GM12892 (cell line): ENCODE measurements around the gene F2RL2.

Experiments
- POLR2A ChIP-seq: IDR thresholded peaks from 2 replicates; pipeline ENCODE4 v1.6.1; 2011; ENCODE audit warnings: low read depth, low read length, control low read depth
- POLR2AphosphoS5 ChIP-seq: IDR thresholded peaks from 2 replicates; pipeline ENCODE4 v1.6.1; 2011; ENCODE audit warnings: low read depth, low read length, control low read depth

DNA sequence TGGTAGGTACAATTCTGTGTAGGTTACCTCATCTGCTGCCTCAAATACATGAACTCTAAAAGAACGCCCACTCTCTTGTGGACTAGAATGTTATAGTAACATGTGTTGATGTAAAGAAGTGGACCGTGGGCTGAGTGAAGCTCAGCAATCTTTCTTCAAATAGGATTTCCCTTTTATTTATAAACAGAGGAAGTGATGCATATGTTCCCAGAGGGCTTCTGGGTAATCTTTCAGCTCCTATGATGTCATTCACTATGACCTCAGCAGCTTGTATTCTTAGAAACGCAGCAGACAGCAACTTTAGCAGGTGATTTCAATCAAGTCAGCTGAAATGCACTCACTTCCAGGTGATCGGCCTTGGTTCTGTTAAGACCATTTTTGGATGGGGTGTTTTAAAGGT, 14.4 kb downstream of the F2RL2 start:
- TF ChIP-seq POLR2A: no peak
- no peak for TF ChIP-seq POLR2AphosphoS5
